ENCODE results near the gene C19orf85.

GRCh38 chr19:55456347-55456746 is 8.2 kb downstream of the C19orf85 start:
- TF ChIP-seq POLR2A (IDR thresholded peaks at IDR 0.05): no peak
- TF ChIP-seq, protein P1, sequence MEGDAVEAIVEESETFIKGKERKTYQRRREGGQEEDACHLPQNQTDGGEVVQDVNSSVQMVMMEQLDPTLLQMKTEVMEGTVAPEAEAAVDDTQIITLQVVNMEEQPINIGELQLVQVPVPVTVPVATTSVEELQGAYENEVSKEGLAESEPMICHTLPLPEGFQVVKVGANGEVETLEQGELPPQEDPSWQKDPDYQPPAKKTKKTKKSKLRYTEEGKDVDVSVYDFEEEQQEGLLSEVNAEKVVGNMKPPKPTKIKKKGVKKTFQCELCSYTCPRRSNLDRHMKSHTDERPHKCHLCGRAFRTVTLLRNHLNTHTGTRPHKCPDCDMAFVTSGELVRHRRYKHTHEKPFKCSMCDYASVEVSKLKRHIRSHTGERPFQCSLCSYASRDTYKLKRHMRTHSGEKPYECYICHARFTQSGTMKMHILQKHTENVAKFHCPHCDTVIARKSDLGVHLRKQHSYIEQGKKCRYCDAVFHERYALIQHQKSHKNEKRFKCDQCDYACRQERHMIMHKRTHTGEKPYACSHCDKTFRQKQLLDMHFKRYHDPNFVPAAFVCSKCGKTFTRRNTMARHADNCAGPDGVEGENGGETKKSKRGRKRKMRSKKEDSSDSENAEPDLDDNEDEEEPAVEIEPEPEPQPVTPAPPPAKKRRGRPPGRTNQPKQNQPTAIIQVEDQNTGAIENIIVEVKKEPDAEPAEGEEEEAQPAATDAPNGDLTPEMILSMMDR (IDR thresholded peaks at IDR 0.05): no peak
- no peak for TF ChIP-seq EP300 (IDR thresholded peaks at IDR 0.05)

Measured in ovary (tissue), 3 donors.